ENCODE measurements around the gene EIF2S3.

EIF2S3 gene

DNA sequence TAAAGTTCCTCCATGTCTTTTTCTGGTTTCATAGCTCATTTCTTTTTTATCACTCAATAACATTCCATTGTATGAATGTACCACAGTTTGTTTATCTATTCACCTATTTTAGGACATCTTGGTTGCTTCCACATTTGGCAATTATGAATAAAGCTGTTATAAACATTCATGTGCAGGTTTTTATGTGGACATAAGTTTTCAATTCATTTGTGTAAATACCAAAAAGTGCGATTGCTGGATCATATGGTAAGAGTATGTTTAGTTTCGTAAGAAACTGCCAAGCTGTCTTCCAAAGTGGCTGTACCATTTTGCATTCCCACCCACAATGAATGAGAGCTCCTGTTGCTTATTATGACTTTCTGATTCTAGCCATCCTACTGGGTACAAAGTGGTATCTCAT lies 58.4 kb downstream of the EIF2S3 start:
- no peak overlapping the region for H3K4me3 ChIP-seq (ENCODE audit: low read depth, low read length)
- H2AFZ ChIP-seq = no peak overlapping the region
- no peaks in the 10 kb centered on the region for H3K79me2 ChIP-seq
- H3K36me3 ChIP-seq (ENCODE audit: control insufficient read depth, insufficient read depth, low read length) = no peaks in the 10 kb centered on the region
- TF ChIP-seq, protein P1, sequence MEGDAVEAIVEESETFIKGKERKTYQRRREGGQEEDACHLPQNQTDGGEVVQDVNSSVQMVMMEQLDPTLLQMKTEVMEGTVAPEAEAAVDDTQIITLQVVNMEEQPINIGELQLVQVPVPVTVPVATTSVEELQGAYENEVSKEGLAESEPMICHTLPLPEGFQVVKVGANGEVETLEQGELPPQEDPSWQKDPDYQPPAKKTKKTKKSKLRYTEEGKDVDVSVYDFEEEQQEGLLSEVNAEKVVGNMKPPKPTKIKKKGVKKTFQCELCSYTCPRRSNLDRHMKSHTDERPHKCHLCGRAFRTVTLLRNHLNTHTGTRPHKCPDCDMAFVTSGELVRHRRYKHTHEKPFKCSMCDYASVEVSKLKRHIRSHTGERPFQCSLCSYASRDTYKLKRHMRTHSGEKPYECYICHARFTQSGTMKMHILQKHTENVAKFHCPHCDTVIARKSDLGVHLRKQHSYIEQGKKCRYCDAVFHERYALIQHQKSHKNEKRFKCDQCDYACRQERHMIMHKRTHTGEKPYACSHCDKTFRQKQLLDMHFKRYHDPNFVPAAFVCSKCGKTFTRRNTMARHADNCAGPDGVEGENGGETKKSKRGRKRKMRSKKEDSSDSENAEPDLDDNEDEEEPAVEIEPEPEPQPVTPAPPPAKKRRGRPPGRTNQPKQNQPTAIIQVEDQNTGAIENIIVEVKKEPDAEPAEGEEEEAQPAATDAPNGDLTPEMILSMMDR (IDR thresholded peaks at IDR 0.05) = no peak
- no peak overlapping the region for H3K27ac ChIP-seq
- no peaks in the 10 kb centered on the region for H3K9me3 ChIP-seq (ENCODE audit: control insufficient read depth, low read length)
- no peaks in the 10 kb centered on the region for H3K4me1 ChIP-seq
- H3K27me3 ChIP-seq (ENCODE audit: control insufficient read depth, insufficient read depth, low read length) = no peaks in the 10 kb centered on the region
- no peak overlapping the region for H3K4me2 ChIP-seq (ENCODE audit: low read length)
- H3K9ac ChIP-seq = no peak overlapping the region

DNA sequence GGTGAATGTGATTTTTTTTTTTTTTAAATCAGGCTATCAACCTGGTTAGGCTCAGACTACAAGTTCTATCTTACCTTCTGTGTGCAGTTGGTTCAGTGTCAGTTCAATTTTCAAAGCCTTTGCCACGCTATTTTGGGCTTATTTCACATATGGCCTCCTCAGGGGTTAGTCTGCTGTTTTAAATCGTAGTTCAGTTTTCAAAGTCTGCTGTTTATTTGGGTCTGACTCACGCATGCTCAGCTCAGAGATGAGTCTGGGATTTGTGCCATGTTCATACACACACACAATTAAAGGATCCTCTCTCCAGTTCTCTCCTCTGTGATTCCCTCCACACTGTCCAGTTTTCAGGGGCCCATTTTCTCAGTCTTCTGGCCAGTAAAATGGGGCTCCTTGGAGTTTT lies 62.5 kb downstream of the EIF2S3 start:
- H3K4me3 ChIP-seq (ENCODE audit: low read depth, low read length) = peak overlapping the region; percentile 22
- no peaks in the 10 kb centered on the region for H3K79me2 ChIP-seq
- no peaks in the 10 kb centered on the region for H3K9me3 ChIP-seq (ENCODE audit: control insufficient read depth, low read length)
- no peaks in the 10 kb centered on the region for H3K27me3 ChIP-seq (ENCODE audit: control insufficient read depth, insufficient read depth, low read length)
- H3K9ac ChIP-seq = no peak overlapping the region
- H3K27ac ChIP-seq = no peak overlapping the region
- H3K4me1 ChIP-seq = no peaks in the 10 kb centered on the region
- H3K4me2 ChIP-seq (ENCODE audit: low read length) = peak overlapping the region; percentile 31
- TF ChIP-seq, protein P1 (IDR thresholded peaks at IDR 0.05) = no peak
- no peaks in the 10 kb centered on the region for H3K36me3 ChIP-seq (ENCODE audit: control insufficient read depth, insufficient read depth, low read length)
- H2AFZ ChIP-seq = peak overlapping the region; percentile 5

DNA sequence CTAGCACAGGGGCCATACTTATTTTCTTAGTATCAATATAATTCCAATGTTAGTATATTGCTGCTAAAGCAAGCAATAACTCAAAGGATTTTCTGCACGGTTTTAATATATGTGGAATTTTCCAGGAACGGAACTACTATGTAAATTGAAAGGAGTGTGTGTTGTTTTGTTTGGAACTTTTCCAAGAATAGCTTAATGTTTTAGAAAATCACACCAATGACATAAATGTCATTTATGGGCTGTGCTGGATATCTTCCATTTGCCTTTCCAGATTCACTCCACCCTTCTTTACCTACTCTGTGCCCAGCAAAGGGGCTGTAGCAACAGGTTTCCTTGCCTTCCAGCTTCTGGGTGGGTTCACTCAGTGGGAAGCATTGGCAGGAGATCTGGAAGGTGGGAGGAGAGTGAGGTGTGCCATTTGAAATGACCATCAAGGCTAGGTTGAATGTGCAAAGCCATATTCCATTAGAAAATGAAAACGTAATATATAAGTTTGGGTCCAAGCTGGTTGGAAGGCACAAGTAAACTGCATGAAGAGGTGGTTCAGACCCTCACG lies 69.6 kb downstream of the EIF2S3 start:
- H3K27ac ChIP-seq = no peak overlapping the region

DNA sequence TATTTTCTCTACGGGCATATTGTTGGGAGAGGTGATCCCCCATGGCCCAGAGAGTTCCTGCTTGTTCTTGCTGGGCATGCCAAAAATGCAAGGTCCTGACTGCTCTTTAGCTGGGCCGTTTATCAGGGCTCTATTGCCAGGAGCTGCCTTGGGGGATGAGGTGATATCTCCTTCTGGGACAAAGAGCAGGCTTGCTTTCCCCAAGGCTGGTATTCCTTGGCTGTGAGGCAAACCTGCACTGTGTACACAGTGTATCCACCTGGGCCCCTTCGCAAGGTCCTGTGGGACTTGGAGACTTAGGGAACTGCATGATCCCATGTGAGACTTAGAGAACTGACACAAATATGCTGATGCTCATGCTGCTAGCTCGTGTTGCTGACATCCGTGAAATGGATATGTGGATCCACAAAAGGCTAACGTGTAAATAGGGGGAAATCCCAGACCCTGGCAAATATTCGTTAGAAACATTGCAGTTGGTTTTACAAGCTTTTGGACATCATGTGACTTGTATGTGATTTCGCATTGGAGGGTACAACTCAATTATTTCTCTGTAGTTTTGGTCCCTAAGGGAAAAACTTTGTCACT lies 70.4 kb downstream of the EIF2S3 start:
- no peak overlapping the region for H2AFZ ChIP-seq
- H3K9me3 ChIP-seq (ENCODE audit: control insufficient read depth, low read length) = no peaks in the 10 kb centered on the region
- no peak overlapping the region for H3K4me3 ChIP-seq (ENCODE audit: low read depth, low read length)
- H3K27me3 ChIP-seq (ENCODE audit: control insufficient read depth, insufficient read depth, low read length) = no peaks in the 10 kb centered on the region
- no peaks in the 10 kb centered on the region for H3K36me3 ChIP-seq (ENCODE audit: control insufficient read depth, insufficient read depth, low read length)
- H3K27ac ChIP-seq = no peak overlapping the region
- no peaks in the 10 kb centered on the region for H3K79me2 ChIP-seq
- TF ChIP-seq, protein P1 (IDR thresholded peaks at IDR 0.05) = no peak
- no peak overlapping the region for H3K9ac ChIP-seq
- no peaks in the 10 kb centered on the region for H3K4me1 ChIP-seq
- no peak overlapping the region for H3K4me2 ChIP-seq (ENCODE audit: low read length)

More for the DNA sequence above, 69.6 kb downstream of the EIF2S3 start:
- H3K4me3 ChIP-seq (ENCODE audit: low read depth, low read length) = no peak overlapping the region
- H3K79me2 ChIP-seq = no peaks in the 10 kb centered on the region
- no peaks in the 10 kb centered on the region for H3K9me3 ChIP-seq (ENCODE audit: control insufficient read depth, low read length)
- no peaks in the 10 kb centered on the region for H3K27me3 ChIP-seq (ENCODE audit: control insufficient read depth, insufficient read depth, low read length)
- H2AFZ ChIP-seq = no peak overlapping the region
- no peaks in the 10 kb centered on the region for H3K36me3 ChIP-seq (ENCODE audit: control insufficient read depth, insufficient read depth, low read length)
- TF ChIP-seq, protein P1 (IDR thresholded peaks at IDR 0.05) = no peak
- no peaks in the 10 kb centered on the region for H3K4me1 ChIP-seq
- no peak overlapping the region for H3K4me2 ChIP-seq (ENCODE audit: low read length)
- H3K9ac ChIP-seq = no peak overlapping the region

Measured in parathyroid adenoma (tissue), 2 donors.